Measurements from ENCODE around the gene COPZ1.

GRCh38 chr12:54368025-54368708 lies 43.2 kb downstream of the COPZ1 start:
- TF ChIP-seq ZNF311 (CRISPR knock-in tag; IDR thresholded peaks at IDR 0.05), result no peak
- no peak for TF ChIP-seq TEAD2 (tag; IDR thresholded peaks at IDR 0.05)
- TF ChIP-seq CBFB (CRISPR knock-in tag; IDR thresholded peaks at IDR 0.05), result no peak
- TF ChIP-seq EP300 (IDR thresholded peaks at IDR 0.05; ENCODE audit: low read length), result no peak
- no peak for TF ChIP-seq CTCF (IDR thresholded peaks at IDR 0.05 in 2 of 3, conservative IDR thresholded peaks at IDR 0.05 in 1 of 3; ENCODE audit: insufficient read depth in 2 of 3, low read depth in 1 of 3, low read length in 3 of 3)
- TF ChIP-seq FOXK1 (CRISPR knock-in tag; IDR thresholded peaks at IDR 0.05; ENCODE audit: borderline replicate concordance), result no peak
- no peak for TF ChIP-seq EZH2 (IDR thresholded peaks at IDR 0.05; ENCODE audit: borderline replicate concordance, low read depth, low read length)
- no peak for TF ChIP-seq NFATC3 (IDR thresholded peaks at IDR 0.05)
